Activated CD8-positive, alpha-beta memory T cell treated with anti-CD3 and anti-CD28 coated beads for 4 hours (primary cell): ENCODE measurements around the gene FDX1.

Experiments
- DNase-seq, 2 donors: peaks; one replicate each; pipeline ENCODE4 v3.0.0-alpha.2; 2020; ENCODE audit warnings: low read depth in 2 of 2

Gene FDX1

DNA sequence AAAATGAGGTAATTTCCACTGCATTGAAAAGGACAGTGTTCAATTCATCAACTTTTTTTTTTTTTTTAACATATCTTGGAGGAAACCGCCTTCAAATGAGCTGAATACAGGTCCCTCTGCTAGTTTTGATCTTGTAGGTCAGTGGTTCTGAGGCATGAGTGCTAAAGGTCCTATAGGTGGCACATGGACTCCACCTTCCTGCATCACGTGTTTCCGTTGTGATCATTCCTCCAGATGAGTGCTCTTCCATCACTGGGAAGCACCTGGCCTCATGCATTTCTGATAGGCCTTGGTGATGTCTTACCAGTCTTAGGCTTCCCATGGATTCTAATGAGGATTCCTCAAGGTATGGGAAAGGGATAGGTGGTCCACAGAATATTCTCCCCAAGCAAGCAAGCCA, 37.8 kb downstream of the FDX1 start:
- no peak for DNase-seq

DNA sequence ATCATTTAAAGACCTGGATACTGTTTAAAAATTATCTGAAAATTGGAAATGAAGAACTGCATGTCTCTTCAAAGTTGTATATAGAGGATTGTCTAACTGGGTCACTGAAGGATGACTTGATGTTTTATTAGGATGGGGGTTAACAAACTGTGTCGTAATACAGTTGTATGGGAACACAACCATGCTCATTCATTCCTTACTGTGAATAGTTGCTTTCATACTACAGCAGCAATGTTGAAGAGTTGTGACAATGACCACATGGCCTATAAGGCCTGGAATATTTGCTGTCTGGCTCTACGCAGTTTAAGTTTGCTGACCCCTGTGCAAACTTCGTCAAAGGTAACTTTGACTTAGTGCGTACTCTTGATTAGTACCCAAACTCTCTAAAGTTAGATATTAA, 38.4 kb downstream of the FDX1 start:
- DNase-seq: no peak

DNA sequence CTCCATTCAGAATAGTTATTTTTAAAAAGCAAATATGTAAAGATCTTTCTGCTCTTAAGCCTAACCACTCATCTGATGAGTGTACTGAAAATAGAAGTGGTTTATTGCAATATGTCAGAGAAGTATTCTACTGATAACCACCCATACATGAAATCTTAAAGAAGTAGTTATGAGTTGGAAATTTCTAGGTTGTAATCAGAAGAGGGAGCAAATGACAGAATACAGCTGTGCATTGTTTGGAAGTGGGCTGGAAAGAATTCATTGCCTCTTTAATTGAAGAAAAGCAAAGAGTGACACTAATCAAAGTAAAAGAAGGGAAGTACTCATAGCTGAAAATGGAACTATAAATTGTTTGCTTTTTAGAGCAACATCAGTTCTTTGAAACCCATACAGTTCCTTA, 39.4 kb downstream of the FDX1 start:
- DNase-seq: no peak

DNA sequence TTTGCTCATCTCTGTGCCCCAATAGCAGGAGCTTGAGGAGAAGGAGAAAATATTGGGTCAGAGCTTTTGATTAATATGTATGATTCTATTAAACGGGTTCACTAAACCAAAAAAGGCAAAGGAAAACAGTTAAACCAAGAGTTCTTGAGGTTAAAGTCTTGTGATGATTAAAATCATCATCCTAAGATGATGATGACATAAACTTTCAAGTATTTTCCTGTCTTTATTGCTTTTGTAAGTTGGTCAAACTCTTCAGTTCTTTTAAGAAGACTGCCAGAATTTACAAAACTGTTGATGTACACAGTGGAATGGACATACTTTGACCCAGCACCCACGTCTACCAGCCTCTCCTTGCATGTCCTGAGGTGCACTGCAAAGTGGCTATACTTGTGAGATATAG, 41.0 kb downstream of the FDX1 start:
- DNase-seq: no peak

DNA sequence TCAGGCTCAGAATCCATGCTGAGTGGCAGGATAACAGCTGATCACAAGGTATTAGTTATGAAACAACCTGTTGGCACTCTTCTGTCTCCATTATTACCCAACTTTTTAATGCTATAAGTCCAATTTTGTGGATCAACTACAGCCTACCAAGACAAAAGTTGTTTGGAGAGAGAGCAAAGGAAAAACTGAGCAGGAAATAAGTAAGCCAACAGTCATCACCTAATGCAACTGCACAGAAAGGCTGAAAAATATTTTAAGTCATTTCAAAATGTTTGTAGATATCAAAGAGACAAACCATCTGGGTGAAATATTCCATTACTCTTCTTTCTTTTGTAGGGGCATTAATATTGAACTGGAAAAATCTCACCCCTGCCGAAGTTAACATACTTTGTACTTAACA, 41.6 kb downstream of the FDX1 start:
- DNase-seq: no peak

DNA sequence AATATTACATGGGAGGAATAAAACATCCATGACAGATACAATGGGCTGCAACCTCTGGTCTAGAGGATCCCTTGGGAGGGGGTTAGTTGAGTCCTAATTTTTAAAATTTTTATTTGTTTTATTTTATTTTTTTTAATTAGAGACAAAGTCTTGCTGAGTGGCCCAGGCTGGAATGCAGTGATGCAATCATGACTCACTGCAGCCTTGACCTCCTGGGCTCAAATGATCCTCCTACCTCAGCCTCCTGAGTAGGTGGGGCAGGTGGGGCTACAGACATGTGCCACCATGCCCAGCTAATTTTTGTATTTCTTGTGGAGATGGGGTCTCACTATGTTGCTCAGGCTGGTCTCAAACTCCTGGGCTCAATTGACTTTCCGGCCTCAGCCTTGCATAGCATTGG, 43.1 kb downstream of the FDX1 start:
- no peak for DNase-seq

DNA sequence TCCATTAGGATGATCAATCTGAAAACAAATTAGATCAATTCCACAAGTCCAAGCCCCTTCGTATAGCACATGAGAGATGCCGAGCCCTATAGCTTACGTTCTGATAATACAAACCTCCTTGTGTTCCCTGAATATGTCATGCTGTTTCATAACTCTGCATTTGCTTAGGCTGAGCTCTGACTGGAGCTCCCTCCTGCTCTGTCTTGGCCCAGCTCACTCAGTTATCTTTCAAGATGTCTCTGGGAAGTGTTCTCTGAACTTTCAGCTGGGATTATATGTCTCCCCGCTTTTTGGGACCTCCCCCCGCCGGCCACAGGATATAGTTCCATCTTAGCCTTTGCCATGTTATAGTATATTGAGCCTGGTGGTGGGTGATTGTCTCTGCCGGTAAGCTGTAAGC, 44.0 kb downstream of the FDX1 start:
- DNase-seq: no peak

DNA sequence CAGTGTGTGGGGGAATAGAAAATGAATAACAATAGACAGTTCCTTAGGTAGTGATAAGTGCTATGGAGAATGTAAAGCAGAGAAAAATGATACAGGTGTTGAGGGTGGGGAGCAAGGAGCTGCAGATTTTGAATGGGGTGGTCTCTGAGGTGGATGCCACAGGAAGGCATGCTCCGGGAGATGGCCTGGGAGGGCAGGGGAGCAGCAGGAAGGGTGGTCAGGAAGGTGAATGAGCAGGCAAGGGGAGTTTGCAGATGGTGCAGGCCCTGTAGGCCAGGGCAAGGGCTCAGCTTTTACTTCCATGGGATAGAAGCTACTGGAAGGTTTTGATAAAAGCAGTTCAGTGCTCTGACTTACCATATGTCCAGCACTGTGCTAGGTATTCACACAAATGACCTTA, 44.8 kb downstream of the FDX1 start:
- no peak for DNase-seq

DNA sequence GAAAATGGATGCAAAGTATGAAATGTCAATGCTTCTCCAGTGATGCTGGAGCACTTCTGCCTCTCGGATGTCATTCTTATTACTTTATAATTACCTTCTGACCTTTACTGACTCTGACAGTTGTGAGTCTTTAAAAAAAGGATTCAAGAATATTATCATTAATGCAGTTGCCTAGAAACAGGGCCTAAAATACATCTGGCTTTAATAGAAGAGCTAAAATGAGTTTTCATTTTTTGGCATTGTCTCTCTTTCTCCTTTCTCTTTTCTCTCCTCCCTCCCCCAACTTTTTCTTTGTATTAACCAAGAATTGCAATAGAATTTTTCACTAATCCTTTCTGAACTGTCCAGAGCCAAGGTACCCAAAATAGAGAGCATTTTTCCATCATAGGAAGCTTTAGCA, 45.9 kb downstream of the FDX1 start:
- no peak for DNase-seq

DNA sequence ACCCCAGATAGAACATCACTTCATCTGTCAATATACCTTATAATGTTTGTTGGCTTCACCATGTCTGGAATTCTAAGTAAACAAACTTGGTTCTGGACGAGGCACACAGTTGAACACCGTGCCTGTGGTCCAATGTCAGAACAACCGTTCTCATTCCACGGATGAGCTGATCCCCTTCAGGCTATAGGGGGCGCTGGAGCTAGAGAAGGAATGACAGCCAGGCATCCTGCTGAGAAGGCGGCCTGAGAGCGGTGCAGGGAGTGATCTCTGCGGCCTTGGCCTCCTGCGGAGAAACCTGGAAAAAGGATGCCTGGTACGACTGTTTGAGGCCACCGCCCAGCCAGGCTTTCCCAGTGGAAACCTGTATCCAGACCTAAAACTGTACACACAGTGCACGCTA, 48.7 kb downstream of the FDX1 start:
- DNase-seq: no peak

DNA sequence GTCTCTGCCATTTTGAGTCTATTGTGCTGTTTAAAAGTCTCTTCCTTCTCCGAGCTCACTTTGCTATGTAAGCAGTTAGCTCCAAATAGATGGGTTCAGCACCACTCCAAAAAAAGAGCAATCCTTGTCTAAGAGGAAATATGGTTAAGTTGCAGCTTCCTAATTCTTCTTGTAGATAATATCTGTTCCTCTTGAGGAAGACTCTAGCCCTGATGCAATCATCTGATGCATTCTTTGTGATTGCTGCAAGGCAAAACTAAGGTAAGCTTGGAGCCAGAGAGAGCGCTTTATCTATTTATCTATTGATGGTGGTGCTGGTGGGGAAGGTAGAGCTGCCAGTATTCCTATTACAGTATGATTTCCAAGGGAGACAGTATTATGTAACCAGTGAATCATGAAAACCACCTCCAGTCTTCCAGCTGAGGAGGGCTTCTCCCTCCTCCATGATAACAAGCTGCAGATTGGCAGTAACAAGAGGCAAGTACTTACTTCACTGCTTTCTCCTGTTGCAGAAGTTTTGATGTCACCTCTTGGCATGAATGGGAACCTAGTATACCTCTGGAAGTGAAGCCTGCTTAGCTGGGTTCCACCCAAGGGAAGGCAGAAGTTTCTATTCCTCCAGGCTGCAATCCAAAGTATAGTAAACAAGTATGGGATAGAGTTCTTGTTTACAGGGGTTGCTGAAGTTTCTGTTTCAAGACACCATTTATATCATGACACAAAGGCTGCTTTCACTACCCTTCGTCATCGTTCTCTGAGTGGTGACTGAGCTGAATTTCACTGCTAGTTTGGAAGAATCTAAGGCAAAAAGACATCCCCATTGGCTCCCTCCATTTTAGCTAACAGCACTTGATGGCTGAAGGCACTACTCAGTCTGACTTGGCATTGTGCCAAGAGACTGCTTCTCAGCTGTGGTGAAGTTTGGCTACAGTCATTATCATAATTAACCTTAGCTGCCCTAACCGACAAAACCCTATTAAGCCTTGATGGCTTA, 49.7 kb downstream of the FDX1 start:
- no peak for DNase-seq

DNA sequence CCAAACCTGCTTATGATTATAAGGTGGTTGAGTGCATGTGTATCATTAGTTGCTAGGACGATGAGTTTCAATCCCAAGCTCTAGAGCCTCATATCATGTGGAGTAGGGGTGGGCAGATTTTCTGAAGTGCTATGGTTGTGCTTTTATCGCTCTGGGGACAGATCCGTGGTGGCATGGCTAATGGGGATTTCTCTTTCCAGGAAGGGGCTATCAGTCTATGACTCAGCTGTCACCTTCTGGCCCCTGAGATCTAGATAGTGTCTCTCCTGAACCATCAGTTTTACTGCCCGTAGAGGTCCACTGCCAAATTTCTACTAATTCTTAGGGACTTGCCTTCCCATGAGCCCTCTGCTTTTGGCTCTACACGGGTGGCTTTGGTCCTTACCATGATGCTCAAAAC, 51.8 kb downstream of the FDX1 start:
- DNase-seq: no peak

DNA sequence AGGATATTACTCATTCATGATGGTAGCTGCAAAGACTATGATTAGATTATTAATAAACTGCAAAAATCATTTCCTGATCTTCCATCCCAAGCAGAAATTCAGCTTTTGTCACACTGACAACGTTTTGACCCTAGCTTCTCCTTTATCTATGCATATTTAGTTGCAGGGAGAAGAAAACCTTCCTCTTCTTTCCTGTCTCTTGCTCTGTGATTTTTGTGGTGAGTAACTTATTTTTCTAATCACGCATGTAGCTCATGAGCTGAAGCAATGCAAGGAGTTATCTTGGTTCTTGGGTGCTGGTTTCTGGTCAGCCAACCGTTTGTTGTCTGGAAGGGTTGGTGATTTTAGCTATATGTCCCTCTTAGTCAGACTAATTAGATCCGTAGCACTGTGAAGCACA, 56.4 kb downstream of the FDX1 start:
- DNase-seq: no peak

DNA sequence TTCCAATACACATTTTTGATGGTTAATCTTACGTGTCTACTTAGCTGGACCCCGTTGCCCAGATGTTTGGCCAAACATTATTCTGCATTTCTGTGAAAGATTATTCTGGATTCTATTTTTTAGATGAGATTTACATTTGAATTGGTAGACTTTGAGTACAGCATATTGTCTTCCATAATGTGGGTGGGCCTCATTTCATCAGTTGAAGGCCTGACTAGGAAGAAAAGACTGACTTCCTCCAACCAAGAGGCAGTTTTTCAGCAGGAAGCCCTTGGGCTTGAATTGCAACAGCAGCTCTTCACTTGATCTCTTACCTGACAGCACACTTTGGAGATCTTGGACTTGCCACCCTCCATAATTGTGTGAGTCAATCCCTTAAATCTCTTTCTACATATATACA, 58.7 kb downstream of the FDX1 start:
- DNase-seq: no peak

DNA sequence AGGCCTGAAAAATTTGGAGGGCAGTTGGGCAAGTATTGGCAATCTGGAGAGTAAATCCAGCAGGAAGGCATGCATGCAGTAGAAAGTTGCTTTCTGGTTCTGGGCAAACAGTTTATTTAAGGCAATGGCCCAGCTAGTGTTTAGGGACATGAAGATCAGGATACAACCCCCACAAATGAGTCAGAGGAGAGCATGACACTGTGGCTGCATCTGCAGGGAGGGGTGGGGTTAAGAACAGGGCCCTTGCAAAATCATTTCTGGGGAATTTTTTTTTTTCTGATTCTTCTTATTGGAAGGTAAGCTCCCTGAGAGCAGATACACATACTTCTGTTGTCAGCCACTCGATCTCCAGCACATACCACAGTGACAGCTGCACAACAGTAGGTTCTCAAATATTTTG, 61.1 kb downstream of the FDX1 start:
- no peak for DNase-seq

DNA sequence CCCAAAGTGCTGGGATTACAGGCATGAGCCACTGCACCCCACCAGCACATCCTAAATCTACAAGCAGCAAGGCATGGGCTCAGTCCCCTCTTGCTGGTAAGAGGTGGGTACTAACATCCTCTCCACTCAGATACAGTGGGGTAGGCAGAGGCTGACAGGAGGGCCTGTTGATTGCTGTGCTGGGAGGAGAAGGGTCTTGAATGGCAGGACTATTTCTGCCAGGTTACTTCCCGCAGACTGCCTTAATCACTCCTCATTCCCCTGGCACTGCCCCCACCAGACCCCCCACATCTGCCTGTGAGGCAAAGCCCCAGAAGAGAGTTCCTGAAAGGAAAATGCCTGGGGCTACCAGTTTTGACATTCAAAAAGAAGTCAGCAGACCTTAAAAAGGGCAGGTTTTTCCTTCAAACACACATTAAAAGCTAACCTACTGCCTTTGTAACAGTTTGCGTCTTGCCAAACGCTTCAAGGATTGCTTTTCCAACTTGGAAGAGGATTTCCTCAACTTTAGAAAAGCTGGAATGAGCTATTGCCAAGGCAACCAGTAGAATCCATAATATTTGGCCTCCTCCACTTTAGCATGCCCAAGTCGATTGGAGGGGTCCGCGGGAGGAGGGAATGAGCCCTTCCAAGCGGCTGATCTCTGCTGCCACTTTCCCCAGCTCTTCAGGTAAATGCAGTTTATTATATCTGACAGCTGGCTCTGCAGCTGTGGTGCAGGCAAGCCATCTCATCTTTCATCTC, 62.0 kb downstream of the FDX1 start:
- DNase-seq: no peak

DNA sequence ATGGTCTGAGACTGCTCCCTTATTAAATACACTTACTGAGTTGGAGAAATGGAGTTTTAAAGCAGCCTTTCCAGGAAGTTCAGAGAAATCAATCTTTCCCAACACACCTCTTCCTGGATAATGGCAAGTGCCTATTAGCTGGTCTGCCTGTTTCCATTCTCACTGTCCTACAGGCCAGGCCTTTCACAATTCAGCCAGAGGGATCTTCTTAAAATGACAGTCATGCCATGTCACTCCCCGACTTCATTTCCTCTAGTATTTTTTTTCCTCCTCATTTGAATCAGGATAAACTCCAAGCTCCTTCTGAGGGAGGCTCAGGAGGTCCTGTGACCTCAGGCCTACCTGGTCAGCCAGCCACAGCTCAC, 62.6 kb downstream of the FDX1 start:
- DNase-seq: no peak

DNA sequence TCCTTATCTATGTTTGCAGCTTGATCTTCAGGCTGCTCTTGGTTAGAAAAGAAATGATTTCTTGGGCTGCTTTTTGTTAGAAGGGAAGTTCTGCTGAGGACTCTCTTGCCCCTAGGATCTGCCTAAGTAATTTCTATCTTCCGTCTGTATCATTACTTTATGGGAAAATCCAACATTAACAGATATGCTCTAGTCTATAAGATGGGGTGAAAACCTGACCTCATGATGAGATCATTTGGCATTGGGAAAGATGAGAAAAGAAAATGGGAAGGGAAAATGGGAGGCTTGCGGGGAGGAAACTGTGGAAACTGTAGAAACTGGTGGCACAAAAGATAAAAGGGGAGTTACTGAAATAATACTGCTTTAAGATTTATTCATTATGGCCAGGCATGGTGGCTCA, 63.6 kb downstream of the FDX1 start:
- DNase-seq: no peak

DNA sequence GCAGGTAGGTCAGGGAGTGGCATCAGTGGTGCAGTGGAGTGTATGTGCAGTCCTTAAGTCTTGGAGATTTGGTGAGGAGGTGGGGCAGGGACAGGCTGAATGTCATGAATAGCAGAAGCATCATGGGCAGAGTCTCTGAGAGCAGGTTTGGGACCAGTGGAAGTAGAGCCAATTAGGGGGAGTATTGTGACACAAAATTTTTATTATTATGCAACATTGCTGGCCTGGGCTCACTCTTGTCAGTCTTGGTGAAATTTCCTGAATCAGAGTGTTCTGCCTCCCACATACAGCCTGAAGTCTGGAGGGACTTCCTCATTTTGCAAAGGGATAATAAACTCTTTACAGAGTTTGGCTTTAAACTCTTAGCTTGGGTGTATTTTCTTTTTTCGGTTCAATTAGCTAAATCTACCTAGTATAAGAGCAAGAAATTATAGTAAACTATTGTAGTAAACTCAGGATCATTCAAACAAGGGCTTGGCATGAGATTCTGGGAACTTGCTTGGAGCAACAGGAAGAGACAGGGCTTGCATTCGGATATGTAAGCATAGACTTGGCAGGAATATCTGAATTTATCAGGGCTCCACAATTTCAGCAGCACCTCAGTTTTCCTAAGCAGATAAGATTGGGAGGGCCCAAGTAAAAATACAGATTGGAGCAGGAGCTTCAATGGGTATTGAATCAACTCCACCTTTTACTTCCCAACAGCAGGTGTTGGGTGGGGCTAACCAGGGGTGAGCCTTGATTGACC, 67.7 kb downstream of the FDX1 start:
- no peak for DNase-seq

DNA sequence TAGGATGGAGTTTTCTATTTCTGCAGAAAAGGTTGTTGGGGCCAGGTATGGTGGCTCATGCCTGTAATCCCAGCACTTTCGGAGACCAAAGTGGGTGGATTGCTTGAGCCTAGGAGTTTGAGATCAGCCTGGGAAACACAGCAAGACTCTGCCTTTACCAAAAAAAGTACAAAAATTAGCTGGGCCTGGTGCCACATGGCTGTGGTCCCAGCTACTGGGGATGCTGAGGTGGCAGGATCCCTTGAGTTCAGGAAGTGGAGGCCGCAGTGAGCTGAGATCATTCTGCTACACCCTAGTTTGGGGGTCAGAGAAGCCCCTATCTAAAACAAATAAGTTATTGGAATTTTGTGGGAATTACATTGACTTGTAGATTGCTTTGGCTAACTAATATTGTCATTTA, 71.7 kb downstream of the FDX1 start:
- no peak for DNase-seq

DNA sequence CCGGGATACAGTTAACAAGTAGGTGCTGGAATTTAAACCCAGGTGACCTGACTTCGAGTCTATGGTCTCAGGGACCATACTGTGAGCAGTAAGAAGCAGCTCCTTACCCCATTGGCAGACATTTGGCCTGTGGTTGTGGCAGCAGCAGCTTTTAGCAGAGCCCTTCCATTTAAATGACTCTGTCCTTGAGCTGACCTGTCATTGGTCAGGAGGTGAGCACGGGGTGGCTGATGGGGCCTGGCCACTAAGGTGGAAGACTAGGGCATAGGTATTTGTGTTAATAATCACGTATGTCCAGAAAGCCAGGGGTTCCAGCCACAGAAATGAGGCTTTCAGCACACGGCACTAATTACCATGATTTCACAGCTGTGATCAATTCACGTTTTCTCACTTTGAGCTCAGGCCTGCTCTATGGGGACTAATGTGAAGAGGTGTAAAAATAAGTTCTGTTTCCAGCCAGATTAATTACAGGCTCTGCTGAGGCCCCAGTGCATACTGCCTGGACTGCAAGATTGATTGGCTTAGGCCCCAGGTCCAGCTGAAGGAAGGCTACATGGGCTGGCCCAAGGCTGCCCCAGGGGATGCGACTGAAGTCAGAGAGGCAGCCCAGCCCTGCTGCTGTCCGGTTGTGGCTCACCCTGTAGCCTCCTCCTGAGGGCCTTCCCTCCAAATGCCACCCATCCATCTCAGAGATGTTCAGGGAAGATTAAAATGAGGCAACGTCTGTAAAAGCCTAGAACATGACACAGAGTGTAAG, 76.0 kb downstream of the FDX1 start:
- DNase-seq: no peak

DNA sequence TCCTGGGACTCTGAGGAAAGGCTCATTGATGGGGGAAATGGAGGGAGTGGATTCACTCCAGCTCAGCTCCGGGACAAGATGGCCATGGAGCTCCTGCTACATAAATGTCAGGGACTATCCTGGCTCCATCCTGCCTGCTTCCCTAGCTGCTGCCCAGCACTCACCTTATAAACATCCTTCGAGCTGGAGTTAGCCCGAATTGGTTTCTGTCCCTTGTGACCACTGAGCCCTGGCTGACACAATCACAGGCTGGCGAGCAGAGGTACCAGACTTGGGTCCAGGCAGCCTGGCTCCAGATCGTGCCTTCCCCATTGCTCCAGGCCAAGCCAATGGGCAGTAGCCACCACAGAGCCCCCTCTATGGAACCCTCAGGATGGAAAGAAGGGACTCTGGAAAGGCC, 77.6 kb downstream of the FDX1 start:
- DNase-seq: no peak
